Muscle of arm (tissue), 14 donors: ENCODE measurements around the gene CMPK1. TPM values are rescaled to one million over a fixed set of nuclear protein-coding genes. Genes with fewer than 3 reads are reported as not detected.
"Not testable (repeated sequence)": the region's sequence is repeated elsewhere in the genome, so short reads cannot be mapped to it uniquely, and the experiment has no call there.

ENCODE experiments used
- DNase-seq: peaks from one replicate; pipeline ENCODE4 v3.0.0-alpha.2; 2013
- long read RNA-seq, 11 donors: transcript quantifications; one replicate each; lab custom pipeline, GENCODE V29; 2026
- polyA plus RNA-seq, 12 donors: library from polyadenylated mRNA; unstranded; fragments of 120-200 nt; gene quantifications; one replicate each; pipeline ENCODE4 v1.2.1, GENCODE V29; 2013; ENCODE audit not compliant: insufficient read length in 12 of 12

The CMPK1 gene, protein sequence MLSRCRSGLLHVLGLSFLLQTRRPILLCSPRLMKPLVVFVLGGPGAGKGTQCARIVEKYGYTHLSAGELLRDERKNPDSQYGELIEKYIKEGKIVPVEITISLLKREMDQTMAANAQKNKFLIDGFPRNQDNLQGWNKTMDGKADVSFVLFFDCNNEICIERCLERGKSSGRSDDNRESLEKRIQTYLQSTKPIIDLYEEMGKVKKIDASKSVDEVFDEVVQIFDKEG
- polyA plus RNA-seq: 10 to 100 TPM in 11 of 12 donors, not detected in 1; 68.1 to 87.5 (median 79.1) TPM
- long read RNA-seq, donor 1, transcript CMPK1-203 (6 exons, 2,930 nt): major isoform, 41 of 156 reads
- long read RNA-seq, donor 1, partial matches to known transcripts: 112 of 156 reads
- long read RNA-seq, donor 1, other reads (novel, unspliced or antisense): 0 of 156 reads
- long read RNA-seq, donor 2, transcript CMPK1-203 (6 exons, 2,930 nt): major isoform, 45 of 47 reads
- long read RNA-seq, donor 2, partial matches to known transcripts: 0 of 47 reads
- long read RNA-seq, donor 2, other reads (novel, unspliced or antisense): 0 of 47 reads
- long read RNA-seq, donor 3, transcript CMPK1-203 (6 exons, 2,930 nt): major isoform, 10 of 26 reads
- long read RNA-seq, donor 3, partial matches to known transcripts: 16 of 26 reads
- long read RNA-seq, donor 3, other reads (novel, unspliced or antisense): 0 of 26 reads
- long read RNA-seq, donor 4, transcript CMPK1-203 (6 exons, 2,930 nt): major isoform, 9 of 28 reads
- long read RNA-seq, donor 4, partial matches to known transcripts: 19 of 28 reads
- long read RNA-seq, donor 4, other reads (novel, unspliced or antisense): 0 of 28 reads
- long read RNA-seq, donor 5, transcript CMPK1-203 (6 exons, 2,930 nt): major isoform, 39 of 40 reads
- long read RNA-seq, donor 5, partial matches to known transcripts: 0 of 40 reads
- long read RNA-seq, donor 5, other reads (novel, unspliced or antisense): 0 of 40 reads
- long read RNA-seq, donor 6, transcript CMPK1-203 (6 exons, 2,930 nt): major isoform, 16 of 37 reads
- long read RNA-seq, donor 6, partial matches to known transcripts: 21 of 37 reads
- long read RNA-seq, donor 6, other reads (novel, unspliced or antisense): 0 of 37 reads
- long read RNA-seq, donor 7, transcript CMPK1-203 (6 exons, 2,930 nt): major isoform, 11 of 11 reads
- long read RNA-seq, donor 7, partial matches to known transcripts: 0 of 11 reads
- long read RNA-seq, donor 7, other reads (novel, unspliced or antisense): 0 of 11 reads
- long read RNA-seq, donor 8, transcript CMPK1-203 (6 exons, 2,930 nt): major isoform, 31 of 60 reads
- long read RNA-seq, donor 8, partial matches to known transcripts: 29 of 60 reads
- long read RNA-seq, donor 8, other reads (novel, unspliced or antisense): 0 of 60 reads
- long read RNA-seq, donor 9, transcript CMPK1-203 (6 exons, 2,930 nt): major isoform, 16 of 51 reads
- long read RNA-seq, donor 9, partial matches to known transcripts: 34 of 51 reads
- long read RNA-seq, donor 9, other reads (novel, unspliced or antisense): 0 of 51 reads
- long read RNA-seq, donor 10, transcript CMPK1-203 (6 exons, 2,930 nt): major isoform, 27 of 28 reads
- long read RNA-seq, donor 10, partial matches to known transcripts: 0 of 28 reads
- long read RNA-seq, donor 10, other reads (novel, unspliced or antisense): 0 of 28 reads
- long read RNA-seq, donor 11, transcript CMPK1-203 (6 exons, 2,930 nt): major isoform, 25 of 66 reads
- long read RNA-seq, donor 11, partial matches to known transcripts: 38 of 66 reads
- long read RNA-seq, donor 11, other reads (novel, unspliced or antisense): 0 of 66 reads

DNA sequence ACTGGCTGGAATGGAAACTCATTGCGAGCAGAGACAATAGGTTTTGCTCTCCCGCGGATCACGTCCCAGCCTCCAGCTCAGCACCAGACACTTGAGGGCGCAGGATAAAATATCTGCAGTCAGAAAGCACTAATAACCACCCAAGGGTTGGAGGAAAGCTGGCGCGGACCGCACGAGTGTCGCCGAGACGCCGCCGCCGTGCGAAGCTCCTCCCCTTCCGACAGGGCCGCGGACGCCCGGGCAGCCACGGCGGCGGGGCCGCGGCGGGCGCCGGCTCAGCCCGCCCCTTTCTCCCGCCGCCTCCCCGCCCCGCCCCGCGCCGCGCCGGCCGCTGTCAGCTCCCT, at the start of gene CMPK1:
Gene CMPK1 (plus strand): TSS at position 213 of the 344 bp plus-strand sequence. CDS start 156 bp downstream, outside the sequence.
- DNase-seq: peak; percentile 86

- not testable (repeated sequence) for DNase-seq
These were observed 45.5 kb upstream of the CMPK1 start for GRCh38 chr1:47288116-47288515.

DNA sequence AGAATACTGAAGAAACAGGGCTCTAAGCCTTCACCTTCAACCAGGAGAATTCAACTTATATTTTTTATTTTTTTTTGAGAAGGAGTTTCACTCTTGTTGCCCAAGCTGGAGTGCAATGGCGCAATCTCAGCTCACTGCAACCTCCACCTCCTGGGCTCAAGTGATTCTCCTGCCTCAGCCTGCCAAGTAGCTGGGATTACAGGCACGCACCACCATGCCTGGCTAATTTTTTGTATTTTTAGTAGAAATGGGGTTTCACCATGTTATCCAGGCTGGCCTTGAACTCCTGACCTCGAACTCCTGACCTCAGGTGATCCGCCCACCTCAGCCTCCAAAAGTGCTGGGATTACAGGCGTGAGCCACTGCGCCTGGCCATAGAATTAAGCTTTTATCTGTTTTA, 38.7 kb upstream of the CMPK1 start:
- not testable (repeated sequence) for DNase-seq

- no peak for DNase-seq
These were observed 38.0 kb upstream of the CMPK1 start for GRCh38 chr1:47295579-47295978.

GRCh38 chr1:47298025-47298699, 35.4 kb upstream of the CMPK1 start:
- no peak for DNase-seq

GRCh38 chr1:47302472-47302871, 31.1 kb upstream of the CMPK1 start:
- no peak for DNase-seq

DNA sequence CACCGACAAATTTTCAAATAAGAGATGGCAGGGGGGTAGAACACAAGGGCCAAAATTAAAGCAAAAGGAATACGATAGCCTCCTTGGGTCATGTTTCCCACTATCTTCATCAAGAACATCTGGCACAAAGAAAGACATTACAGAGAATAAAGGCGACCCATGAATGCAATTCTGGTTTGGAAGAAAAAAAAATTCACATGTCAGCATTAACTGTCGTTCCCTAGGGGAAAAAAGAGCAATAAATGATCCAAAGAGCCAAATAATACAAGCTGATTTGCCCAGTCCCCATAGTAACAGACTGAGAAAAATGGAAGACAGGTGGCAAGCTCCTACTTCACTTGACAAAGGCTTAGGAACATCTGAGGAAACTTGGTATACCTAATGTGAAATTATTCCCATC, 24.2 kb upstream of the CMPK1 start:
- DNase-seq: no peak

GRCh38 chr1:47313915-47314664, 19.5 kb upstream of the CMPK1 start, which contains the start of gene STIL:
Gene STIL, minus strand, starts transcription at chr1:47314147. Its CDS starts 3,828 bp downstream, at chr1:47310319.
- DNase-seq: peak; percentile 99

DNA sequence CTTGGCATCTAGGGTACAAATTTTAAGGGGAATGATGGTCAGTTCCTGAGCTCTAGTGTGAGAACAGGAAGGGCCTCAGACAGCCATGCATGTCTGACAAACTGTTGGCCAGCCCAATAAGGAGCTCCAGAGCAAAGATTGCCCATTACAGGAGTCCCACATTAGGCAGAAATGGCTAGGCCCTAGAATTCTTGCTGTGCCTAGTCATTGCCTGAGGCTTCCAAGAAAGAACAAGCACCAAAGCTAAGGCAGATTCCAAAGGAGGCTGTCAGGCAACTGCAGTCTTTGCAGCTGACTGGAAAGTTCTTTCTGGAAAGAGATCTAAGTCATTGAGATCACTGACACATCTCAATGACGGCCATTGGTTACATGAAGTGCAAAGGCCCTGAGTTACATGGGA, 15.7 kb upstream of the CMPK1 start:
- no peak for DNase-seq

DNA sequence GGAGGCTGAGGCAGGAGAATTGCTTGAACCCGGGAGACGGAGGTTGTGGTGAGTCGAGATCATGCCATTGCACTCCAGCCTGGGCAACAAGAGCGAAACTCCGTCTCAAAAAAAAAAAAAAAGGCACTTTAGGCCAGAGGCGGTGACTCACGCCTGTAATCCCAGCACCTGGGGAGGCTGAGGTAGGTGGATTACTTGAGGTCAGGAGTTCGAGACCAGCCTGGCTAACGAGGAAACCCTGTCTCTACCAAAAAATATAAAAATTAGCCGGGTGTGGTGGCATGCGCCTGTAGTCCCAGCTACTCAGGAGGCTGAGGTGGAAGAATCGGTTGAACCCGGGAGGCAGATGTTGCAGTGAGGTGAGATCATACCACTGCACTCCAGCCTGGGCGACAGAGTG, 13.6 kb upstream of the CMPK1 start:
- not testable (repeated sequence) for DNase-seq

- DNase-seq: no peak
These were observed 10.0 kb upstream of the CMPK1 start for GRCh38 chr1:47323599-47324031.

- no peak for DNase-seq
These were observed 8.9 kb upstream of the CMPK1 start for GRCh38 chr1:47324682-47325081.

GRCh38 chr1:47325528-47325927, 8.1 kb upstream of the CMPK1 start:
- no peak for DNase-seq

GRCh38 chr1:47326271-47326670, 7.3 kb upstream of the CMPK1 start:
- DNase-seq: no peak

GRCh38 chr1:47328992-47329391, 4.6 kb upstream of the CMPK1 start:
- no peak for DNase-seq

DNA sequence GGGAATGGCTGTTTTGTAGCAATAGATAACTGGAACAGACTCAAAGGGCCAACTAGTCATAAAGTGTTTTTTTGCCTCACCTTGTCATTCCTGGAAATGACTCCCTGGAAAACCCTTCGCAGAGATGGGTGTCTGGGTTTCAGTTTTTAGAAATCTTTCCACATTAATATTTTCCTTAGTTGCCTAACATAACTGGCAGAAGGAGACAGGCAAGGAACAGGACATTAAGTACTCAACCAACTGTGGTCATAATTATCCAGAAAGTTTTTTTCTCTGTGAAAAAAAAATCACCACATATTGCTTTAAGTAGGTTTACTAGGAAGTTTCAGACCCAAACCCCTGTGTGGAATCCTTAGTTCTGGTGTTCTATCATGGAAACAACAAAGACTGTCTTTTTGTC, 3.4 kb upstream of the CMPK1 start:
- DNase-seq: no peak

- DNase-seq: no peak
These were observed 1.7 kb upstream of the CMPK1 start for GRCh38 chr1:47331875-47332274.

DNA sequence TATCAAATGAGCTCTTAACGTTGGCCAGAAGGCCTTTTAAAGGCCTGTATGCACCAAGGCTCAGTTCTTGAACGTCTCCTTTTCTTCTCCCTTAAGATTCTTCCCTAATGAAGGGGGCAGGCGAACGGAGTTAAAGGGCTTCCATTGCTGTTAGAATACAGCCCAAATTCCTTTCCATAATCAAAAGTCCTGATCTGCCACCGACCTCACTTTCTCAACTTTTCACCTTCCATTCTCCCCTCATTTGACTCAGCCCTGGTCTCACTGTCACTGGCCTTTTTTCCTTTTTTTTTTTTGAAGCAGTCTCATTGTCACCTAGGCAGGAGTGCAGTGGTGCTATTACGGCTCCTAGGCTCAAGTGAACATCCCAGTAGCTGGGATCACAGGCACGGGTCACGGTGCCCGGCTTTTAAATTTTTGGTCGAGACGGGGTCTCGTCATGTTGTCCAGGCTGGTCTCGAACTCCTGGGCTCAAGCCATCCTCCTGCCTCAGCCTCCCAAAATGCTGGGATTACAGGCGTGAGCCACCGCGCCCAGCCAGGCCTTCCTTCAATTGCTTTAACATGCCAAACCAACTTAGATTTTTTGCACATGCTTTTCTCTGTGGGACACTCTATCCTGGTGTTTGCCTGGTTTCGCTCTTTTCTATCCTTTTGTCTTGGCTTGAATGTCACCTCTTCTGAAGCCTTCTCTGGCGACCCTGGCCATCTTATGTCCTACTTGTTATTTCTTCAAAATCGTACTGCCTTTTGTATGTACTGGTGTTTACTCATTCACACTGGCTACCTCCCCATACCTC, 612 bp upstream of the CMPK1 start:
- DNase-seq: no peak
